SU-DHL-6 (cell line): ENCODE results near the gene WARS2.

Experiments used
- EZH2phosphoT487 ChIP-seq: fragments of 200-600 bp; sonication (generic), shearing (Covaris generic); conservative IDR thresholded peaks from 2 replicates; pipeline ENCODE4 v1.6.1; 2018; ENCODE audit warnings: mild to moderate bottlenecking, antibody characterized with exemption, low read length, moderate library complexity, mixed read lengths
- TF ChIP-seq, protein P1 (sequence below): fragments of 200-600 bp; sonication (generic); IDR thresholded peaks from one replicate; pipeline ENCODE4 v1.5.1; 2017; ENCODE audit warnings: antibody characterized with exemption, mild to moderate bottlenecking, low read length, moderate library complexity; ENCODE audit not compliant: insufficient read depth, poor library complexity, severe bottlenecking

GRCh38 chr1:119150150-119150549, 9.7 kb upstream of the WARS2 start:
- TF ChIP-seq, protein P1, sequence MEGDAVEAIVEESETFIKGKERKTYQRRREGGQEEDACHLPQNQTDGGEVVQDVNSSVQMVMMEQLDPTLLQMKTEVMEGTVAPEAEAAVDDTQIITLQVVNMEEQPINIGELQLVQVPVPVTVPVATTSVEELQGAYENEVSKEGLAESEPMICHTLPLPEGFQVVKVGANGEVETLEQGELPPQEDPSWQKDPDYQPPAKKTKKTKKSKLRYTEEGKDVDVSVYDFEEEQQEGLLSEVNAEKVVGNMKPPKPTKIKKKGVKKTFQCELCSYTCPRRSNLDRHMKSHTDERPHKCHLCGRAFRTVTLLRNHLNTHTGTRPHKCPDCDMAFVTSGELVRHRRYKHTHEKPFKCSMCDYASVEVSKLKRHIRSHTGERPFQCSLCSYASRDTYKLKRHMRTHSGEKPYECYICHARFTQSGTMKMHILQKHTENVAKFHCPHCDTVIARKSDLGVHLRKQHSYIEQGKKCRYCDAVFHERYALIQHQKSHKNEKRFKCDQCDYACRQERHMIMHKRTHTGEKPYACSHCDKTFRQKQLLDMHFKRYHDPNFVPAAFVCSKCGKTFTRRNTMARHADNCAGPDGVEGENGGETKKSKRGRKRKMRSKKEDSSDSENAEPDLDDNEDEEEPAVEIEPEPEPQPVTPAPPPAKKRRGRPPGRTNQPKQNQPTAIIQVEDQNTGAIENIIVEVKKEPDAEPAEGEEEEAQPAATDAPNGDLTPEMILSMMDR = no peak
- TF ChIP-seq EZH2phosphoT487 = no peak
